ENCODE data around the gene ARHGEF5.

DNA sequence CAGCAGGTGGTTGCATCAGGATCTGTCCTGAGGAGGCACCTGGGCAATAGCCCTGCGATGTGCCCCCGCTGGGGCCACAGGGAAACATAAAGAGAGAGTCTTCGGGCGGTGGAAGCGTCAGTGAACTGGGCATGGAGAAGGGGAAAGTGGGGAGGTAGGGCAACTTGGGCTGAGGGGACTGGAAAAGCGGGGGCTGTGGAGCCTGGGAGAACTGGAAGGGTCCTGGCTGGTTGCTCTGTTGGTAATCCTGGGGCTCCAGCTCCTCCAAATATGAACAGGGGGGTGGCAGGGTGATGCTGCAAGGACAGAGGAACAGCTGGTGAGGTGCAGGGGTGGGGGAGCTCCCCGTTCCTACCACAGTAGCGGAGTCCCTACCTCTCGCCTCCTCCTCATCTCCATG lies 43.1 kb downstream of the ARHGEF5 start:
- TF ChIP-seq POLR2AphosphoS5 (IDR thresholded peaks at IDR 0.05), result no peak
- TF ChIP-seq, protein P1, sequence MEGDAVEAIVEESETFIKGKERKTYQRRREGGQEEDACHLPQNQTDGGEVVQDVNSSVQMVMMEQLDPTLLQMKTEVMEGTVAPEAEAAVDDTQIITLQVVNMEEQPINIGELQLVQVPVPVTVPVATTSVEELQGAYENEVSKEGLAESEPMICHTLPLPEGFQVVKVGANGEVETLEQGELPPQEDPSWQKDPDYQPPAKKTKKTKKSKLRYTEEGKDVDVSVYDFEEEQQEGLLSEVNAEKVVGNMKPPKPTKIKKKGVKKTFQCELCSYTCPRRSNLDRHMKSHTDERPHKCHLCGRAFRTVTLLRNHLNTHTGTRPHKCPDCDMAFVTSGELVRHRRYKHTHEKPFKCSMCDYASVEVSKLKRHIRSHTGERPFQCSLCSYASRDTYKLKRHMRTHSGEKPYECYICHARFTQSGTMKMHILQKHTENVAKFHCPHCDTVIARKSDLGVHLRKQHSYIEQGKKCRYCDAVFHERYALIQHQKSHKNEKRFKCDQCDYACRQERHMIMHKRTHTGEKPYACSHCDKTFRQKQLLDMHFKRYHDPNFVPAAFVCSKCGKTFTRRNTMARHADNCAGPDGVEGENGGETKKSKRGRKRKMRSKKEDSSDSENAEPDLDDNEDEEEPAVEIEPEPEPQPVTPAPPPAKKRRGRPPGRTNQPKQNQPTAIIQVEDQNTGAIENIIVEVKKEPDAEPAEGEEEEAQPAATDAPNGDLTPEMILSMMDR (IDR thresholded peaks at IDR 0.05), result no peak
